Transverse colon (tissue), 4 donors: Measurements from ENCODE around the gene SRGAP1.

Experiments used
- CTCF ChIP-seq, 5 experiments: fragments of 200-600 bp in 3 of 5; fragments of 450-650 bp in 2 of 5; sonication (generic) in 3 of 5; IDR thresholded peaks; 1 replicate in 2 of 5; 2 replicates in 3 of 5; pipeline ENCODE4 v1.5.1; 2016 to 2017; ENCODE audit warnings: antibody characterized with exemption in 5 of 5, inconsistent platforms in 3 of 5, mild to moderate bottlenecking in 2 of 5, moderate library complexity in 1 of 5
- EP300 ChIP-seq: sonication (generic); formaldehyde crosslinking; IDR thresholded peaks from one replicate; pipeline ENCODE4 v1.6.1; 2017; ENCODE audit warnings: antibody characterized with exemption, low read depth
- POLR2A ChIP-seq: fragments of 450-650 bp; IDR thresholded peaks from one replicate; pipeline ENCODE4 v1.6.1; 2016; ENCODE audit warnings: antibody characterized with exemption, mild to moderate bottlenecking, moderate library complexity
- POLR2AphosphoS5 ChIP-seq, 3 donors: sonication (generic); formaldehyde crosslinking; IDR thresholded peaks; one replicate each; pipeline ENCODE4 v1.6.1; 2016; ENCODE audit warnings: antibody characterized with exemption in 3 of 3

GRCh38 chr12:64098709-64099354 is 254.3 kb downstream of the SRGAP1 start:
- TF ChIP-seq CTCF (IDR thresholded peaks at IDR 0.05): no peak
- no peak for TF ChIP-seq POLR2A
- no peak for TF ChIP-seq POLR2AphosphoS5 (IDR thresholded peaks at IDR 0.05)
- no peak for TF ChIP-seq EP300
